H54 (cell line): ENCODE data around the gene FAM53B.

Source experiments
- DNase-seq: peaks from one replicate; pipeline ENCODE4 v3.0.0; 2011; ENCODE audit warnings: low spot score, mixed read lengths; ENCODE audit not compliant: insufficient read length
- FAIRE-seq: peaks from 3 replicates; lab custom pipeline; 2011; peaks lifted over from hg19 to GRCh38; lab: Jason Lieb, UNC
- POLR2A ChIP-seq: IDR thresholded peaks from 2 replicates; pipeline ENCODE4 v1.6.1; 2011; ENCODE audit warnings: low read depth, mild to moderate bottlenecking, low read length

FAM53B gene

GRCh38 chr10:124597846-124598165 lies 146.4 kb downstream of the FAM53B start:
- DNase-seq (no peak), FAIRE-seq (no peak)
- no peak for TF ChIP-seq POLR2A

- FAIRE-seq, result no peak
- no peak for TF ChIP-seq POLR2A
- DNase-seq, result no peak
These were observed 147.0 kb downstream of the FAM53B start for GRCh38 chr10:124596962-124597845.

- no peak for FAIRE-seq
- TF ChIP-seq POLR2A, result no peak
- DNase-seq, result no peak
These were observed 147.9 kb downstream of the FAM53B start for GRCh38 chr10:124596116-124596785.

GRCh38 chr10:124595143-124595883 lies 148.9 kb downstream of the FAM53B start:
- no peak for DNase-seq
- TF ChIP-seq POLR2A, result no peak
- no peak for FAIRE-seq

- no peak for TF ChIP-seq POLR2A
- FAIRE-seq (no peak), DNase-seq (no peak)
These were observed 149.9 kb downstream of the FAM53B start for GRCh38 chr10:124594240-124594639.

- TF ChIP-seq POLR2A, result no peak
- FAIRE-seq (no peak), DNase-seq (no peak)
These were observed 150.7 kb downstream of the FAM53B start for GRCh38 chr10:124593431-124593985.

GRCh38 chr10:124592736-124593430 lies 151.3 kb downstream of the FAM53B start:
- FAIRE-seq, result no peak
- no peak for TF ChIP-seq POLR2A
- no peak for DNase-seq

- no peak for FAIRE-seq
- no peak for TF ChIP-seq POLR2A
- DNase-seq, result no peak
These were observed 152.1 kb downstream of the FAM53B start for GRCh38 chr10:124592101-124592500.

GRCh38 chr10:124591123-124591495 lies 153.1 kb downstream of the FAM53B start:
- DNase-seq (no peak), FAIRE-seq (no peak)
- TF ChIP-seq POLR2A, result no peak

- TF ChIP-seq POLR2A, result no peak
- DNase-seq (no peak), FAIRE-seq (no peak)
These were observed 153.7 kb downstream of the FAM53B start for GRCh38 chr10:124590216-124591122.

GRCh38 chr10:124589491-124590041 lies 154.6 kb downstream of the FAM53B start:
- no peak for TF ChIP-seq POLR2A
- FAIRE-seq, result no peak
- DNase-seq, result no peak
